SK-N-MC (cell line): ENCODE data around the gene LDLRAD2.

Experiments used
- DNase-seq: peaks from one replicate; pipeline ENCODE4 v3.0.0-alpha.2; 2011; ENCODE audit warnings: low read depth, low spot score
- H3K27ac ChIP-seq: fragments of 200-600 bp; sonication (generic); 2 replicates; pipeline ENCODE4 v1.5.1; 2016; ENCODE audit warnings: mixed run types
- H3K36me3 ChIP-seq: fragments of 200-600 bp; sonication (generic); 2 replicates; pipeline ENCODE4 v1.6.1; 2017; ENCODE audit warnings: antibody characterized with exemption, low read length, mixed read lengths; ENCODE audit not compliant: insufficient read depth
- H3K4me3 ChIP-seq: fragments of 200-600 bp; sonication (generic); 2 replicates; pipeline ENCODE4 v1.5.1; 2016
- H3K9ac ChIP-seq: fragments of 200-600 bp; sonication (generic); 2 replicates; pipeline ENCODE4 v1.8.0; 2017; ENCODE audit warnings: mixed run types, mixed read lengths; ENCODE audit not compliant: insufficient read length
- H3K9me3 ChIP-seq: fragments of 200-600 bp; sonication (generic); 2 replicates; pipeline ENCODE4 v1.6.1; 2017; ENCODE audit warnings: low read depth, mild to moderate bottlenecking, antibody characterized with exemption, low read length, moderate library complexity, mixed read lengths
- EZH2 ChIP-seq: fragments of 200-600 bp; sonication (generic); IDR thresholded peaks from one replicate; pipeline ENCODE4 v1.6.1; 2017; ENCODE audit warnings: antibody characterized with exemption
- FOXP2 ChIP-seq: optimal IDR thresholded peaks from 2 replicates; pipeline ENCODE3; 2011; ENCODE audit warnings: mild to moderate bottlenecking, moderate library complexity; ENCODE audit not compliant: insufficient read depth; ENCODE audit errors: extremely low read length, control extremely low read depth
- POLR2AphosphoS5 ChIP-seq: IDR thresholded peaks from 2 replicates; pipeline ENCODE4 v1.6.1; 2012; ENCODE audit warnings: mild to moderate bottlenecking, low read depth, low read length, borderline replicate concordance

Gene LDLRAD2

DNA sequence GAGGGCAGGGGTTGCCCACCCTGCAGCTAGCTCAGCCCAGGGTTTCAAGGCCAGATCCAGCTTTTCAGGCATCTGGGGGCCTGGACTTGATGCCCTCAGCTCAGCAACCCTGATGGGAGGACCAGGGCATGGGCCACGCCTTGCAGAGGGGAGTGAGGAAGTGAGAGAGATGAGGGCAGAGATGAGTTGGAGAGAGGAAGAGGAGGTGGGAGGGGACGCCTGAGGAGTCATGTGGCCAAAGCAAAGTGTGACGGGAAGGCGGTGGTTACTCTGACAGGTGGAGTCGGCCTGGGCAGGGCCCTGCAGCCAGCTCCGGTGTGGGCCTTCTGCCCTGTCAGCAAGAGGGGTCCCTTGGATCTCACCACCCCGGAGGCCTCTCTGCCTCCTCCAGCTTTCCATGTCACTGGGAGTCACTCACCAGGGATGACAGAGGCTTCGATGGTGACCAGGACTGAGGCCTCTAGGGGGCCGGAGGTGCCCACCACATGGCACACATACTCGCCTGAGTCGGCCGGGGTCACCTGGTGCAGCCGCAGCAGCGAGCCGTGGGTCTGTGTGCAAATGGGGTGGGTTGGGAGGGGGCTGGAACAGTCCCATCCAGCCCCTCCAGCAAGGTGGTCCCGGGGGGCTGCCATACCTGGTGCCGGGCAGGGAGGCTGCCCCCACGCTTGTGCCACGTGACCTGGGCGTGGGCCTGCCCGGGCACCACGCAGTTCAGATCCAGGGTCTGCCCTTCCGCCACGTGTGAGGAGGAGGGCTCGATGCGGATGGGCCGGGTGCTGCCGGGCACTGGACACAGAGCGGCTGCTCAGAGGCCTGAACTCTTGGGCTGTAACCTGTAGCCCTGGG is 40.4 kb downstream of the LDLRAD2 start:
- Histone ChIP-seq H3K9ac (no peak overlapping the region), H3K9me3 (no peaks in the 10 kb centered on the region), H3K36me3 (no peaks in the 10 kb centered on the region), H3K27ac (no peak overlapping the region), H3K4me3 (no peak overlapping the region)
- DNase-seq = no peak
- no peak for TF ChIP-seq EZH2
- TF ChIP-seq POLR2AphosphoS5 = no peak
- no peak for TF ChIP-seq FOXP2

DNA sequence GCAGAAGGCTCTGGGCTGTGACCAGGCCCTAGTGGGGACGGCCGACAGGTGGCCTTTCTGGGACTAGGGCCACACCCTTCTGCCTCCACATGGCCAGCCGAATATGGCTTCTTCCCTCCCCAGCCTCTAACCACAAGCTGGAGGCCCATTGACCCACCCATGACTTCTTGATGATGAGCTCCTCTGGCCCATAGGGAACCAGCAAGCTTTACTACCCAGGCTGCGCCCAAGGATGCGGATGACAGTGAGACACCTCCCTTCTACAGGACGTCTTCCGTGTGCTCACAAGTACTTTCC is 41.0 kb downstream of the LDLRAD2 start:
- Histone ChIP-seq H3K9ac (no peak overlapping the region), H3K4me3 (no peak overlapping the region), H3K9me3 (no peaks in the 10 kb centered on the region), H3K36me3 (no peaks in the 10 kb centered on the region), H3K27ac (no peak overlapping the region)
- TF ChIP-seq FOXP2 (no peak), EZH2 (no peak), POLR2AphosphoS5 (no peak)
- DNase-seq = no peak

DNA sequence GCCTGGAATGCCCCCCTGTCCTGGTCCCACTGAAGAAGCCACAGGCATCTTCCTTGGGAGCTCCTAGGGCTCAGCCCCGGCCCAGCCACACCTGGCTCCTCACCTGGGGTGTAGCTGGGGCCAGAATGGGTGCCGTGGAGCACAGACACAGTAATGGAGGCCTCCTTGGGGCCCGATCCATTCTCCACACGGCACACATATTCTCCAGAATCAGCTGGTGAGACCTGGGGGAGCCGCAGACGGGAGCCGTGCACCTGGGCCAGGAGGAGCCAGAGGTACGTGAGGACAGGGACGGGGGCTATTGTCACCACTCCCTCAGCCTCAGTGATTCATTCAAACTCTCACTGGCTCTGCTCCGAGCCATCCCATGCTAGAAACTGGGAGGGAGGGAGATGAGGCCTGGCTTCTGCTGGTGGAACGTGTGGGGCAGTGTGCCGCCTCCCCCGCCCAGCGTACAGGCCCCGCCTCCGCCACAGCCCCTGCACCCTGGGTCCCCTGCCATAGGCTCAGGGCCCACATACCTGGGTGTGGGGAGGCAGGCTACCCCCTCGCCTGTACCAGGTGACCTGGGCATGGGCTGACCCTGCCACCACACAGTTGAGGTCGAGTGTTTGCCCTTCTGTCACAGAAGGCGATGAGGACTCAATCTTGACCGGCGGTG is 42.2 kb downstream of the LDLRAD2 start:
- H3K9me3 ChIP-seq = no peaks in the 10 kb centered on the region
- no peak for TF ChIP-seq EZH2
- H3K27ac ChIP-seq = no peak overlapping the region
- H3K36me3 ChIP-seq = no peaks in the 10 kb centered on the region
- DNase-seq = no peak
- H3K9ac ChIP-seq = no peak overlapping the region
- no peak overlapping the region for H3K4me3 ChIP-seq

DNA sequence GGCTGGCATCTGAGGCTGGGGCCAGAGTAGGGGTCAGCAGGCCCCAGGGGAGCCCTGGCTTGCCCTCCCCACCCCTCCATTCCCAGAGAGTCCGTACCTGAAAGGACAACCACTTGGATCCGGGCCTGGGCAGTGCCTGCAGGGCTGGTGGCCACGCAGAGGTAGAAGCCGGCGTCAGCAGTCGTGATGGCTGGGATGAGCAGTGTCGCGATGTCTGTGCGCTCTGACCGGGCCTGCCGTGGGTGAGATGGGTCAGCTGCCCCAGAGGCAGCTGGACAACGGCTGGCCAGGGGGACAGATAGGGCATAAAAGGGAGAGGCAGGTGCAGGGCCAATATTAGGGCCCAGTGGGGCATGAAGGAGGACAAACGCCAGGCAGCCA is 42.7 kb downstream of the LDLRAD2 start:
- TF ChIP-seq FOXP2 (no peak), EZH2 (no peak), POLR2AphosphoS5 (no peak)
- Histone ChIP-seq H3K9me3 (no peaks in the 10 kb centered on the region), H3K9ac (no peak overlapping the region), H3K27ac (no peak overlapping the region), H3K36me3 (no peaks in the 10 kb centered on the region), H3K4me3 (no peak overlapping the region)
- no peak for DNase-seq

DNA sequence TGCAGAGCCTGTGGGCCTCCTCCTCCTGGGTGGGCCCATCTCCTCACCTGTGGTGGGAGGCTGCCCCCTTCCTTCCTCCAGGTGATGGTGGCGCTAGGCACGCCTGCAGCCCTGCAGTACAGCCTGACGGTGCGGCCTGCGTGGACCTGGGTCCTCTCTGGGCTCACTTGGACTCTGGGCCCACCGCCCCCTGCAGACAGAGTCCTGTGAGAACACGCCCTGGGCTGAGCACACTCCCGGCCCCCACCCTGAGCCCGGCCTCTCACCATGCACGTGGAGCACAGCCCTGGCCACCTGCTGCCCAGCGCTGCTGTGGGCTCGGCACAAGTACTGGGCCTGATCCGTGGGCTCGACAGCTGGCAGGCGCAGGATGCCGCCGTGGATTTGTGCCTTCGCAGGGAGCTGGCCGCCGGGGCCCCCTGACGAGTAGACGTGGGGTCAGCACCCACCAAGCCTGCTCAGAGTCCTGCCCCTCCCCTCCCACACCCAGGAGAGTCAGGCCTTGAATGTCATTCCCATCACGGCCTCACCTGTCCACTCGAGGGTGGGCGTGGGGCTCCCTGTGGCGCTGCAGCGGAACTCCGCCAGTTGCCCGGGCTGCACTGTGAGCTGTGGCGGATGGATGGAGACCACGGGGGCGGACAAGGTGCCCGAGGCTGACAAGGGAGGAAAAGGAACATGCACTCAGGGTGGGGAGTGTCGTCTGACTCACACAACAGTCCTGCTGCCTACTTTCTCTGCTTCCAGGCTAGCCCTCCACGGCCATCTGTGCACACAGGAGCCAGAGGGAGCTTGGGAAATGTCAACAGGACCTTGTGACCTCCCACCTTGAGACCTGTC is 43.4 kb downstream of the LDLRAD2 start:
- Histone ChIP-seq H3K36me3 (no peaks in the 10 kb centered on the region), H3K9me3 (no peaks in the 10 kb centered on the region), H3K27ac (no peak overlapping the region), H3K9ac (no peak overlapping the region), H3K4me3 (no peak overlapping the region)
- no peak for DNase-seq
- TF ChIP-seq POLR2AphosphoS5 (no peak), EZH2 (no peak), FOXP2 (no peak)

DNA sequence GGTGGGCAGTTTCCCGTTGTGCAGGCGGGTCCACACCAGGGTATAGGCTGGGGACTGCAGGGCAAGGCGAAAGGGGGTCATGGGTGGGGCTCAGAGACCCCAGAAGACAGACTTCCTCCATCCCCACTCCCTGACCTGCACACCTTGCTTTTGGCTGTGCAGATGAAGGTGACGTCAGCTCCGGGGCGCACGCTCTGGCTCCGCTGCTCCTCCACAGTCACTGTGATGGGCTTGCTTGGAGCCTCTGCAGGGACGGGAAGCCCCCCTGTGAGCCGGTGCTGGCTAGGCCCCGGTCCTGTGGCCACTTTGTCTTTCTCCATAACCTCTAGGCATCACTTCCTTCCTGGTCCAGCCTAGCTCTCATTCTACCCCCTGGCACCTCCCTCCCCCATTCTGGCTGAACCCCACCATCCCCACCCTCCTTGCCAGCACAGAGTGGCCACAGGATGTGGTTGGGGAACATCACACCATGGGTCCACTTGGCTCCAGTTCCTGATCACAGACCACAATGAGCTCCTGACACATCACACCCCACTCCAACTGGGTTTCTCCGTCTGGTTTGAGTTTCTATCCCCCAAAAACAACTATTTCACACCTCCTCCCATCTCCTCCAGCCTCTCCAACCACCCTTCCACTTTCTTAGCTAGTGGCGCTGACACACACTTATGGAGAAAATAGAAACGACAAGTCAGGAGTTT is 45.2 kb downstream of the LDLRAD2 start:
- no peak for TF ChIP-seq FOXP2
- no peaks in the 10 kb centered on the region for H3K9me3 ChIP-seq
- no peaks in the 10 kb centered on the region; the same call in 1 of the 2 replicates for H3K36me3 ChIP-seq
- no peak overlapping the region for H3K4me3 ChIP-seq
- no peak overlapping the region for H3K27ac ChIP-seq
- no peak for DNase-seq
- no peak overlapping the region for H3K9ac ChIP-seq

DNA sequence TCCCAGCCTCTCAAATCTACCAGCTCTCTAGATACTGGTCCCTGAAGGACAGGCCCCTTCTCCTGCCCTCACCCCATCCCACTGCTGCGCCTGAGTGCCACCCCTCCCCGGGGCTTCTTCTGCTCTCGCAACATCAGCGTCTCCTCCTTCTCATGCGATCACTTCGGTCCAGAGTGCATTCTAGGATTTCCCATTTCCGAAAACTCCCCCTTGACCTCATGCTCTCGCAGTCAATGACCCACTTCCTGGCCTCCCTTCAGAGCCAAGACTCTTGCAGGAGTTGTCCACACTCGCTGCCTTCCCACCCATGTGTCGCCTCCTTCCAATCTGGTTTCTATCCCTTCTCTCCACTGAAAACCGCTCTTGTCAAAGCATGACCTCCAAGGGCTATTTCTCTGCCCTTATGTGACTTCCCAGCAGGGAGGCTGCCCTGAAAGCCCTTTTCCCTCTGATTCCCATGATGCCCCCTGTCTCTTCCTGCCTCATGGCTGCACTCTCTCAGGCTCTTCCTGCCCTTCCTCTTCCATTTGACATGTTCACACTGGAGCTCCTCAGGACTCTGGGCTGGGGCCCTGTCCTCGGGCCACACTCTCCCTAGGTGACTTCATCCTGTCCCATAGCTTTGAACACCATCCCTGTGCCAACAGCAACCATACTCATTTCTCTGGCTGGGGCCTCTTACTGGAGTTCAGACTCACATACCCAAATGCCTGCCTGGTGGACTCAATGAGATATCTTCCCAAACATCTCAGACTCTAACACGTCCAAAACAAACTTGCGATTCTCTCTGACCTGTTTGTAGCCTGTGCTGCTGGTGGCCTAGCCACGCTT is 46.0 kb downstream of the LDLRAD2 start:
- no peak overlapping the region for H3K4me3 ChIP-seq
- no peak overlapping the region for H3K9ac ChIP-seq
- H3K36me3 ChIP-seq = no peaks in the 10 kb centered on the region; the same call in 1 of the 2 replicates
- no peak for DNase-seq
- no peaks in the 10 kb centered on the region for H3K9me3 ChIP-seq
- no peak for TF ChIP-seq EZH2
- TF ChIP-seq POLR2AphosphoS5 = no peak
- TF ChIP-seq FOXP2 = no peak
- H3K27ac ChIP-seq = no peak overlapping the region

DNA sequence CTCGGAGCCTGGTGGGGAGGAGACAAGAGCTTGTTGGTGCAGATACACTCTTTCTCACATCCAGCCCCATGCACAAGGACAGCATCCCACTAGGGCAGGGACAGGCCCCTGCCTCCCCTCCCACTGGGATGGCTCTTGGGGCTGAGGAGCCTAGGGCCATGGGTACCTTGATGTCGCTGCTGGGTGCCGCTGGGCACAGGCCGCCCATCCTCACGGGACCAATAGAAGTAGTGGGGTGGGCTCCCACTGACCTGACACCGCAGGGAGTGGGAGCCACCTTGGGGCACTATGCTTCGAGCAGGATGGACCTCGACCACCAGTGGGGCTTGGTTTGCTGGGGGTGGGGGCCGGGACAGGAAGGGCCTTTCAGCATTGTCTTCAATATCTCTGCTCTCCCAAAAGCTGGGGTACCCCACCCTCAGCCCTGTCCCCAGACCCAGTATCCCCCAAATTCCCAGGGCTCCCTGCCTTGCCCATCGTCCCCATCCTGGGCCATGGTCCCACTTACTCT is 47.7 kb downstream of the LDLRAD2 start:
- TF ChIP-seq EZH2 (no peak), POLR2AphosphoS5 (no peak), FOXP2 (no peak)
- H3K36me3 ChIP-seq = no peaks in the 10 kb centered on the region; the same call in 1 of the 2 replicates
- H3K4me3 ChIP-seq = no peak overlapping the region
- no peaks in the 10 kb centered on the region for H3K9me3 ChIP-seq
- DNase-seq = no peak
- no peak overlapping the region for H3K9ac ChIP-seq
- no peak overlapping the region for H3K27ac ChIP-seq
